Measurements from ENCODE around the gene PTPN2. TPM values are rescaled to one million over a fixed set of nuclear protein-coding genes. Genes with fewer than 3 reads are reported as not detected.

Gene PTPN2
- total RNA-seq, 4 donors from 2014 or later, result 17.0 to 20.0 (median 17.5) TPM

GRCh38 chr18:12861637-12862036 lies 22.4 kb downstream of the PTPN2 start:
- no peak for ATAC-seq
- Histone ChIP-seq H3K4me1 (peaks cover 8 to 9% of the 10 kb centered on the region in 2 donors), H3K27ac (no peak overlapping the region), H3K4me3 (no peak overlapping the region), H3K27me3 (no peaks in the 10 kb centered on the region), H3K36me3 (peaks cover 0 to 8% of the 10 kb centered on the region in 2 donors), H3K9me3 (no peaks in the 10 kb centered on the region)
- TF ChIP-seq CTCF (IDR thresholded peaks at IDR 0.05 in 4 of 5, conservative IDR thresholded peaks at IDR 0.05 in 1 of 5) (no peak), POLR2A (IDR thresholded peaks at IDR 0.05) (no peak)
- intact Hi-C loops (cut with DNase I; ENCODE audit: low total_unique reads), result no loop called here
- in situ Hi-C loops (cut with MboI; ENCODE audit: low sequenced_read_pairs in 4 of 4), result no loop called here
- DNase-seq, result no peak

GRCh38 chr18:12860530-12860929 lies 23.5 kb downstream of the PTPN2 start:
- Histone ChIP-seq H3K36me3 (peaks cover 0 to 8% of the 10 kb centered on the region in 2 donors), H3K4me1 (peaks cover 8 to 9% of the 10 kb centered on the region in 2 donors), H3K9me3 (no peaks in the 10 kb centered on the region), H3K4me3 (no peak overlapping the region), H3K27me3 (no peaks in the 10 kb centered on the region), H3K27ac (no peak overlapping the region)
- in situ Hi-C loops (cut with MboI; ENCODE audit: low sequenced_read_pairs in 4 of 4), result no loop called here
- no peak for DNase-seq
- no peak for ATAC-seq
- intact Hi-C loops (cut with DNase I; ENCODE audit: low total_unique reads), result no loop called here
- TF ChIP-seq POLR2A (IDR thresholded peaks at IDR 0.05) (no peak), CTCF (IDR thresholded peaks at IDR 0.05 in 4 of 5, conservative IDR thresholded peaks at IDR 0.05 in 1 of 5) (no peak)

GRCh38 chr18:12858991-12859390 lies 25.0 kb downstream of the PTPN2 start:
- in situ Hi-C loops (cut with MboI; ENCODE audit: low sequenced_read_pairs in 4 of 4), result no loop called here
- Histone ChIP-seq H3K4me3 (no peak overlapping the region), H3K27me3 (no peaks in the 10 kb centered on the region), H3K9me3 (no peaks in the 10 kb centered on the region), H3K36me3 (peaks cover 0 to 8% of the 10 kb centered on the region in 2 donors), H3K27ac (no peak overlapping the region), H3K4me1 (peaks cover 7 to 9% of the 10 kb centered on the region in 2 donors)
- no peak for TF ChIP-seq POLR2A (IDR thresholded peaks at IDR 0.05)
- no peak for TF ChIP-seq CTCF (IDR thresholded peaks at IDR 0.05 in 4 of 5, conservative IDR thresholded peaks at IDR 0.05 in 1 of 5)
- ATAC-seq, result no peak
- intact Hi-C loops (cut with DNase I; ENCODE audit: low total_unique reads), result no loop called here
- DNase-seq, result no peak

- DNase-seq, result no peak
- Histone ChIP-seq H3K9me3 (no peaks in the 10 kb centered on the region), H3K27me3 (no peaks in the 10 kb centered on the region), H3K4me3 (no peak overlapping the region), H3K4me1 (peaks cover 4 to 9% of the 10 kb centered on the region in 2 donors), H3K27ac (no peak overlapping the region), H3K36me3 (peaks cover 0 to 8% of the 10 kb centered on the region in 2 donors)
- in situ Hi-C loops (cut with MboI; ENCODE audit: low sequenced_read_pairs in 4 of 4) (no loop called here), intact Hi-C loops (cut with DNase I; ENCODE audit: low total_unique reads) (no loop called here)
- ATAC-seq, result no peak
- TF ChIP-seq POLR2A (IDR thresholded peaks at IDR 0.05) (no peak), CTCF (IDR thresholded peaks at IDR 0.05 in 4 of 5, conservative IDR thresholded peaks at IDR 0.05 in 1 of 5) (no peak)
Observed at GRCh38 chr18:12857991-12858544, 26.0 kb downstream of the PTPN2 start.
